ENCODE measurements around the gene KLHL26.

KLHL26 gene

DNA sequence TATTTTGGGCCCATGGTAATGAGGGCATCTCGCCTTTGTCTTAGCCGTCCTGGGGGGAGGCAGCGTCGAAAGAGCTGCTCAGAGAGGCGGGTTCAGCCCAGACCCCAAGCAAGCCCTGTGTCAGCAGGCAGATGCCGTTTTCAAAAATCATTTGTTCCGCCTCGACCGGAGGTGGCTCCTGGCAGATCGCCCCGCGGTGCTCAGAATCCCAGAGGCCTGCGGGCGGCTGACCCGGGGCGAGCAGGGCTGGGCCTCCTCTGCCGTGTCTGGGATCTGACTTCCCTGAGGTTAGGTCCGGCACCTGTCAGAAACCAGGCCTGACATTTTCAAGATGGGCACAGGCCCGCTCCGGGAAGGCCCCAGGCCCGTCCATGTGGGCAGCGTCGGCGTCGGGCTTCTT, 82.7 kb downstream of the KLHL26 start:
- no peak overlapping the region for H3K4me3 ChIP-seq (ENCODE audit: low read length)
- no peak for TF ChIP-seq ZNF274 (IDR thresholded peaks at IDR 0.05; ENCODE audit: low read depth, low read length)

All from GM08714 (cell line).